ENCODE measurements around the gene GPR146.
A peak's percentile ranks its signal among the peaks of the same experiment; 100 is the strongest.
"Not testable (repeated sequence)": the region's sequence is repeated elsewhere in the genome, so short reads cannot be mapped to it uniquely, and the experiment has no call there.

GPR146 gene

GRCh38 chr7:1036164-1036928 lies 8.0 kb upstream of the GPR146 start:
- not testable (repeated sequence) for H3K4me1 ChIP-seq (ENCODE audit: insufficient read depth, low read length); H3K9me3 ChIP-seq (ENCODE audit: control insufficient read depth, insufficient read depth, low read length); H3K9ac ChIP-seq (ENCODE audit: low read depth, low read length); H3K36me3 ChIP-seq (ENCODE audit: insufficient read depth, low read length)

- H3K4me1 ChIP-seq (ENCODE audit: insufficient read depth, low read length); H3K36me3 ChIP-seq (ENCODE audit: insufficient read depth, low read length); H3K9ac ChIP-seq (ENCODE audit: low read depth, low read length); H3K9me3 ChIP-seq (ENCODE audit: control insufficient read depth, insufficient read depth, low read length): not testable (repeated sequence)
Observed at GRCh38 chr7:1040233-1040632, 4.1 kb upstream of the GPR146 start.

GRCh38 chr7:1040790-1041189 lies 3.6 kb upstream of the GPR146 start:
- Histone ChIP-seq H3K36me3 (ENCODE audit: insufficient read depth, low read length) (no peaks in the 10 kb centered on the region), H3K9ac (ENCODE audit: low read depth, low read length) (no peak overlapping the region), H3K9me3 (ENCODE audit: control insufficient read depth, insufficient read depth, low read length) (no peaks in the 10 kb centered on the region), H3K4me1 (ENCODE audit: insufficient read depth, low read length) (peaks cover 10% of the 10 kb centered on the region; the same call in 1 of the 2 replicates)

- no peak overlapping the region for H3K9ac ChIP-seq (ENCODE audit: low read depth, low read length)
- H3K36me3 ChIP-seq (ENCODE audit: insufficient read depth, low read length), result no peaks in the 10 kb centered on the region
- peaks cover 10% of the 10 kb centered on the region; the same call in 1 of the 2 replicates for H3K4me1 ChIP-seq (ENCODE audit: insufficient read depth, low read length)
- no peaks in the 10 kb centered on the region for H3K9me3 ChIP-seq (ENCODE audit: control insufficient read depth, insufficient read depth, low read length)
Observed at GRCh38 chr7:1041551-1042491, 2.5 kb upstream of the GPR146 start.

- H3K4me1 ChIP-seq (ENCODE audit: insufficient read depth, low read length), result peaks cover 10% of the 10 kb centered on the region; the same call in 1 of the 2 replicates
- H3K36me3 ChIP-seq (ENCODE audit: insufficient read depth, low read length), result no peaks in the 10 kb centered on the region
- no peaks in the 10 kb centered on the region for H3K9me3 ChIP-seq (ENCODE audit: control insufficient read depth, insufficient read depth, low read length)
- H3K9ac ChIP-seq (ENCODE audit: low read depth, low read length), result no peak overlapping the region
Observed at GRCh38 chr7:1042492-1042833, 1.9 kb upstream of the GPR146 start.

GRCh38 chr7:1043552-1044188 lies 676 bp upstream of the GPR146 start:
- peak overlapping the region; percentile 47 for H3K9ac ChIP-seq (ENCODE audit: low read depth, low read length)
- H3K9me3 ChIP-seq (ENCODE audit: control insufficient read depth, insufficient read depth, low read length), result no peaks in the 10 kb centered on the region
- peaks cover 10% of the 10 kb centered on the region; the same call in 1 of the 2 replicates for H3K4me1 ChIP-seq (ENCODE audit: insufficient read depth, low read length)
- no peaks in the 10 kb centered on the region for H3K36me3 ChIP-seq (ENCODE audit: insufficient read depth, low read length)

- H3K9me3 ChIP-seq (ENCODE audit: control insufficient read depth, insufficient read depth, low read length), result no peaks in the 10 kb centered on the region
- no peaks in the 10 kb centered on the region for H3K36me3 ChIP-seq (ENCODE audit: insufficient read depth, low read length)
- peaks cover 10% of the 10 kb centered on the region; the same call in 1 of the 2 replicates for H3K4me1 ChIP-seq (ENCODE audit: insufficient read depth, low read length)
- H3K9ac ChIP-seq (ENCODE audit: low read depth, low read length), result peak overlapping the region; percentile 76; the same call in 1 of the 2 replicates
Observed at GRCh38 chr7:1045069-1046063, 1.0 kb downstream of the GPR146 start.

- H3K9me3 ChIP-seq (ENCODE audit: control insufficient read depth, insufficient read depth, low read length), result no peaks in the 10 kb centered on the region
- no peaks in the 10 kb centered on the region for H3K36me3 ChIP-seq (ENCODE audit: insufficient read depth, low read length)
- H3K4me1 ChIP-seq (ENCODE audit: insufficient read depth, low read length), result peaks cover 10% of the 10 kb centered on the region; the same call in 1 of the 2 replicates
- no peak overlapping the region for H3K9ac ChIP-seq (ENCODE audit: low read depth, low read length)
Observed at GRCh38 chr7:1046722-1047679, 2.7 kb downstream of the GPR146 start.

GRCh38 chr7:1049006-1049741 lies 4.8 kb downstream of the GPR146 start:
- Histone ChIP-seq H3K9ac (ENCODE audit: low read depth, low read length) (no peak overlapping the region), H3K4me1 (ENCODE audit: insufficient read depth, low read length) (peaks cover 13% of the 10 kb centered on the region; the same call in 1 of the 2 replicates), H3K9me3 (ENCODE audit: control insufficient read depth, insufficient read depth, low read length) (no peaks in the 10 kb centered on the region), H3K36me3 (ENCODE audit: insufficient read depth, low read length) (no peaks in the 10 kb centered on the region)

GRCh38 chr7:1049801-1050200 lies 5.5 kb downstream of the GPR146 start:
- peaks cover 13% of the 10 kb centered on the region; the same call in 1 of the 2 replicates for H3K4me1 ChIP-seq (ENCODE audit: insufficient read depth, low read length)
- no peak overlapping the region for H3K9ac ChIP-seq (ENCODE audit: low read depth, low read length)
- no peaks in the 10 kb centered on the region for H3K9me3 ChIP-seq (ENCODE audit: control insufficient read depth, insufficient read depth, low read length)
- no peaks in the 10 kb centered on the region for H3K36me3 ChIP-seq (ENCODE audit: insufficient read depth, low read length)

- Histone ChIP-seq H3K4me1 (ENCODE audit: insufficient read depth, low read length) (peaks cover 9% of the 10 kb centered on the region; the same call in 1 of the 2 replicates), H3K9ac (ENCODE audit: low read depth, low read length) (no peak overlapping the region), H3K9me3 (ENCODE audit: control insufficient read depth, insufficient read depth, low read length) (no peaks in the 10 kb centered on the region), H3K36me3 (ENCODE audit: insufficient read depth, low read length) (no peaks in the 10 kb centered on the region)
Observed at GRCh38 chr7:1050254-1050906, 6.0 kb downstream of the GPR146 start.
